IPS DF 6.9 (cell line): ENCODE measurements around the gene GK2.

Experiments used
- DNase-seq: peaks from one replicate; pipeline ENCODE4 v3.0.0-alpha.2; 2013; ENCODE audit warnings: low read depth, low spot score
- H3K27ac ChIP-seq: one replicate; pipeline ENCODE4 v1.5.1; 2013; ENCODE audit warnings: low read length, control low read depth
- H3K27me3 ChIP-seq: 2 replicates; pipeline ENCODE4 v1.6.1; 2013; ENCODE audit warnings: mild to moderate bottlenecking, low read length; ENCODE audit not compliant: control insufficient read depth, insufficient read depth
- H3K36me3 ChIP-seq: 2 replicates; pipeline ENCODE4 v1.6.1; 2013; ENCODE audit warnings: low read length; ENCODE audit not compliant: control insufficient read depth, insufficient read depth
- H3K4me1 ChIP-seq: 2 replicates; pipeline ENCODE4 v1.6.1; 2013; ENCODE audit warnings: low read length; ENCODE audit not compliant: control insufficient read depth, insufficient read depth
- H3K4me3 ChIP-seq: 2 replicates; pipeline ENCODE4 v1.5.1; 2013; ENCODE audit warnings: mild to moderate bottlenecking, low read length
- H3K9me3 ChIP-seq: 2 replicates; pipeline ENCODE4 v1.6.1; 2013; ENCODE audit warnings: low read length, inconsistent platforms; ENCODE audit not compliant: control insufficient read depth, insufficient read depth
- WGBS: extraction: QIAGEN DNeasy Blood & Tissue Kit; methylation state at CpG from one replicate; pipeline ENCODE4 v1.1.7; 2013; ENCODE audit warnings: mixed read lengths, missing lambda C conversion rate; ENCODE audit not compliant: insufficient read length, insufficient coverage; 5-methylcytosine and 5-hydroxymethylcytosine counted together

Gene GK2

GRCh38 chr4:79425586-79425985 is 17.6 kb upstream of the GK2 start:
- DNase-seq: no peak
- Histone ChIP-seq H3K36me3 (no peaks in the 10 kb centered on the region), H3K27me3 (no peaks in the 10 kb centered on the region), H3K4me1 (no peaks in the 10 kb centered on the region), H3K9me3 (no peaks in the 10 kb centered on the region), H3K4me3 (no peak overlapping the region), H3K27ac (no peak overlapping the region)
- WGBS: no CpG with 5 or more reads among the region's 1 CpG

GRCh38 chr4:79421483-79421882 is 13.5 kb upstream of the GK2 start:
- DNase-seq: no peak
- Histone ChIP-seq H3K4me1 (no peaks in the 10 kb centered on the region), H3K36me3 (no peaks in the 10 kb centered on the region), H3K9me3 (no peaks in the 10 kb centered on the region), H3K27ac (no peak overlapping the region), H3K4me3 (no peak overlapping the region), H3K27me3 (no peaks in the 10 kb centered on the region)
- WGBS: no CpG with 5 or more reads among the region's 2 CpGs

- Histone ChIP-seq H3K27me3 (no peaks in the 10 kb centered on the region), H3K9me3 (no peaks in the 10 kb centered on the region), H3K27ac (no peak overlapping the region), H3K36me3 (no peaks in the 10 kb centered on the region), H3K4me3 (no peak overlapping the region), H3K4me1 (no peaks in the 10 kb centered on the region)
- no peak for DNase-seq
- no CpG with 5 or more reads among the region's 3 CpGs for WGBS
Observed at GRCh38 chr4:79413886-79414285, 5.9 kb upstream of the GK2 start.

- Histone ChIP-seq H3K36me3 (no peaks in the 10 kb centered on the region), H3K4me3 (no peak overlapping the region), H3K27ac (no peak overlapping the region), H3K4me1 (no peaks in the 10 kb centered on the region), H3K9me3 (no peaks in the 10 kb centered on the region), H3K27me3 (no peaks in the 10 kb centered on the region)
- no CpG with 5 or more reads among the region's 9 CpGs for WGBS
- DNase-seq: no peak
Observed at GRCh38 chr4:79413032-79413885, 5.2 kb upstream of the GK2 start.

- Histone ChIP-seq H3K9me3 (no peaks in the 10 kb centered on the region), H3K36me3 (no peaks in the 10 kb centered on the region), H3K27ac (no peak overlapping the region), H3K4me1 (no peaks in the 10 kb centered on the region), H3K27me3 (no peaks in the 10 kb centered on the region), H3K4me3 (no peak overlapping the region)
- no peak for DNase-seq
Observed at GRCh38 chr4:79404666-79405065, 3.4 kb downstream of the GK2 start.

- Histone ChIP-seq H3K4me1 (no peaks in the 10 kb centered on the region), H3K36me3 (no peaks in the 10 kb centered on the region), H3K4me3 (no peak overlapping the region), H3K27me3 (no peaks in the 10 kb centered on the region), H3K27ac (no peak overlapping the region), H3K9me3 (no peaks in the 10 kb centered on the region)
- DNase-seq: no peak
- no CpG with 5 or more reads among the region's 1 CpG for WGBS
Observed at GRCh38 chr4:79403356-79403755, 4.7 kb downstream of the GK2 start.

- no CpG with 5 or more reads among the region's 1 CpG for WGBS
- no peak for DNase-seq
- no peak overlapping the region for H3K4me3 ChIP-seq
- H3K9me3 ChIP-seq: no peaks in the 10 kb centered on the region
- no peaks in the 10 kb centered on the region for H3K27me3 ChIP-seq
- H3K36me3 ChIP-seq: no peaks in the 10 kb centered on the region
- no peaks in the 10 kb centered on the region for H3K4me1 ChIP-seq
- no peak overlapping the region for H3K27ac ChIP-seq
Observed at GRCh38 chr4:79402332-79402851, 5.6 kb downstream of the GK2 start.

GRCh38 chr4:79399076-79399475 is 9.0 kb downstream of the GK2 start:
- no peak for DNase-seq
- Histone ChIP-seq H3K36me3 (no peaks in the 10 kb centered on the region), H3K9me3 (no peaks in the 10 kb centered on the region), H3K4me1 (no peaks in the 10 kb centered on the region), H3K27me3 (no peaks in the 10 kb centered on the region), H3K4me3 (no peak overlapping the region), H3K27ac (no peak overlapping the region)
- no CpG with 5 or more reads among the region's 1 CpG for WGBS

- WGBS: no CpG with 5 or more reads among the region's 5 CpGs
- H3K27ac ChIP-seq: no peak overlapping the region
Observed at GRCh38 chr4:79397951-79398350, 10.1 kb downstream of the GK2 start.

GRCh38 chr4:79396794-79397193 is 11.2 kb downstream of the GK2 start:
- H3K4me1 ChIP-seq: no peaks in the 10 kb centered on the region
- H3K9me3 ChIP-seq: no peaks in the 10 kb centered on the region
- no peak overlapping the region for H3K4me3 ChIP-seq
- H3K36me3 ChIP-seq: no peaks in the 10 kb centered on the region
- H3K27me3 ChIP-seq: no peaks in the 10 kb centered on the region
- DNase-seq: no peak
- H3K27ac ChIP-seq: no peak overlapping the region

More at GRCh38 chr4:79397951-79398350, 10.1 kb downstream of the GK2 start:
- Histone ChIP-seq H3K36me3 (no peaks in the 10 kb centered on the region), H3K4me1 (no peaks in the 10 kb centered on the region), H3K4me3 (no peak overlapping the region), H3K9me3 (no peaks in the 10 kb centered on the region), H3K27me3 (no peaks in the 10 kb centered on the region)
- DNase-seq: no peak

- Histone ChIP-seq H3K36me3 (no peaks in the 10 kb centered on the region), H3K27me3 (no peaks in the 10 kb centered on the region), H3K27ac (no peak overlapping the region), H3K4me1 (no peaks in the 10 kb centered on the region), H3K4me3 (no peak overlapping the region), H3K9me3 (no peaks in the 10 kb centered on the region)
- WGBS: no CpG with 5 or more reads among the region's 2 CpGs
- no peak for DNase-seq
Observed at GRCh38 chr4:79395841-79396240, 12.2 kb downstream of the GK2 start.
